GM13977 (cell line): ENCODE results near the gene WSB2.

Experiments used
- DNase-seq: peaks from one replicate; pipeline ENCODE4 v3.0.0; 2012; ENCODE audit warnings: low spot score
- CTCF ChIP-seq: IDR thresholded peaks from 2 replicates; pipeline ENCODE4 v1.5.1; 2012; ENCODE audit warnings: mild to moderate bottlenecking, control low read depth; ENCODE audit not compliant: insufficient read depth; ENCODE audit errors: extremely low read depth, missing control alignments
- in situ Hi-C: fragments of 300-500 bp; cut with MboI; formaldehyde crosslinking; loops from one replicate; pipeline ENCODE4 v1.12.0; 2022; ENCODE audit warnings: low sequenced_read_pairs, low pct_unique_long_range_greater_than_20kb, mixed read lengths, inconsistent platforms; ENCODE audit not compliant: unreplicated experiment

Gene WSB2

DNA sequence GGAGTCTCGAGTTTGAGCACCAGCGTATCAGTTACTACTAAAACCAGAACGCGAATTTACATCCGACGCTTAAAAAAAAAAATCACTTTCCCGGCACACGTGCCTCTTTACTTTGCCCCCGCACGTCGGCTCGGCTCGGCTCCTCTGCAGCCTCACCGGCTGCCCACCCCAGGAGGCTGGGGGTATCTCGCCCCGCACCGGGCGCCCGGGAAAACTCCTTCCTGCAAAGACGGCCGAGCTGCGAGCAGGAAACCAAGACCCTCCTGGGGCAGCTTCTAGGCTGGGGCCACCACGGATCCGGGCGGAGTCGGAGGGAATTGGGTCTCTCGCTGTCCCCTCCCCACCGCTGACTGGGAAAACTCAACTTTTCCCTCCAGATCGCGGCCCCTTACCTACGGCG is 42.2 kb upstream of the WSB2 start:
- in situ Hi-C loops, result no loop called here
- DNase-seq, result no peak
- TF ChIP-seq CTCF, result no peak

DNA sequence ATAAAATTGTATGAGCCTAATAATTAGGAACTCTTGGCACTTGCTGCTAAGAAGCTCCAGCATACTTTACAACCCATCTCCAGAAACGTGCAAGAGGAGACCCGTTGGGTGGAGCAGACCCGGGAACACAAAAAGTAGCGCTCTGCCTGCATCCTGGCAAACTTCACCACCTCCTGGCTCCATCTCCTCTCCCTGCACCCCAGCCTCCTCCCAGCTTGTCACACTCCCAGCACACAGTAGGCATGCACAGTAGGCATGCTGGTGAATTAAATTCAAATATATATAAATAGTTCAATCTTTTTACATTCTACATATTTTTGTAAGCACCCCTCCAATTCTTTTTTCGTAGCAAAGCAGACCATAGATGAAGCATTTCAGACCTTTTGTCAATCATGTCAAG is 41.6 kb upstream of the WSB2 start:
- no peak for DNase-seq
- TF ChIP-seq CTCF, result no peak
- in situ Hi-C loops, result no loop called here

DNA sequence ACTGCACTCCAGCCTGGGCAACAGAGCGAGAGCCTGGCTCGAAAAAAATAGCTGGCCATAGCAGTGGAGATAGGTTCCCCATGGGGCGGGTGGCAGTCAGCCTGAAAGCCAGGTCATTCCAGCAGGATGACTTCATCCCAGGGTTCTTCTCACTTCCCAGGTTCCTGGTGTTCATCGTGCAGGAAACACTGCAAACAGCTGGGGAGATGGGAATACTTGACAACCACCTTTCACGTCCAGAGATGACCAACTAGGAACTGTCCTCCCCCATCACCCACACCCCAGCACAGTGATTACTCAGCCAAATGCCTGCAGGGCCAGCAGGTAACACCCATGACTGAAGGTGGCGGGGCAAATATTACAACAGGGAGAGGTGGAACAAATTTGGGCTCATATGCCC is 41.1 kb upstream of the WSB2 start:
- no peak for TF ChIP-seq CTCF
- no peak for DNase-seq
- in situ Hi-C loops, result no loop called here

DNA sequence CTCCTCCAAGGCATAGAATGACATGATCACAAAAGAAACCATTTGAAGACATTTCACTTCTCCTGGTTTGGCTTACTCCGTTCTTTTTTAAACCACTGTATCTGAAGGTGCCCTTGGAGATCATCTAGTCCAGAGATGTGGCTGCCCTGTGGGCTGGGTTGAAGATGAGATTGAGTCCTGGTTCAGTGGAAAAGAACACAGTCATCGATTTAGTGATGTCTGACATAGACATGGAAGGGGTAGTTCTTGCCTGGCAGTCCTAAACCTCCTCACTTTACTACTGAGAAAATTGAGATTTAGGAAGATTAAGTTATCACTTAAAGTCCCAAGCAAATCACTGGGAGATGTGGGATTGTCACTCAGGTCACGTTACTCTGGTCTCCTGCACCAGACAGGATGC is 40.1 kb upstream of the WSB2 start:
- no peak for TF ChIP-seq CTCF
- DNase-seq, result no peak
- in situ Hi-C loops, result no loop called here

- no peak for TF ChIP-seq CTCF
- DNase-seq, result no peak
- in situ Hi-C loops, result no loop called here
These were observed 38.1 kb upstream of the WSB2 start for GRCh38 chr12:118098911-118099671.

- DNase-seq, result no peak
- TF ChIP-seq CTCF, result no peak
These were observed 37.4 kb upstream of the WSB2 start for GRCh38 chr12:118098401-118098800.

More at GRCh38 chr12:118098401-118098800, 37.4 kb upstream of the WSB2 start:
- in situ Hi-C loops, result no loop called here
